GM23338 (cell line): ENCODE data around the gene RGS16. TPM values are rescaled to one million over a fixed set of nuclear protein-coding genes. Genes with fewer than 3 reads are reported as not detected.

Source experiments
- ATAC-seq: fragments of 200-7000 bp; cut with Tn5 transposase; 3 replicates; pipeline ENCODE4 v1.9.1; 2020
- DNase-seq: peaks from one replicate; pipeline ENCODE4 v3.0.0-alpha.2; 2015; ENCODE audit warnings: low spot score
- H2AFZ ChIP-seq: fragments of 200-600 bp; sonication (generic); 2 replicates; pipeline ENCODE4 v1.8.0; 2016; ENCODE audit warnings: antibody characterized with exemption, mild to moderate bottlenecking, moderate library complexity
- H3F3A ChIP-seq: fragments of 200-600 bp; sonication (generic); replicated peaks from 2 replicates; pipeline ENCODE4 v1.8.0; 2017; ENCODE audit warnings: antibody characterized with exemption, mixed run types, low read depth
- H3K27ac ChIP-seq: fragments of 200-600 bp; sonication (generic); 2 replicates; pipeline ENCODE4 v1.6.1; 2016; ENCODE audit warnings: low read depth
- H3K27me3 ChIP-seq: fragments of 200-600 bp; sonication (generic); 2 replicates; pipeline ENCODE4 v1.8.0; 2016; ENCODE audit warnings: mild to moderate bottlenecking, mixed run types, moderate library complexity; ENCODE audit not compliant: insufficient read depth
- H3K36me3 ChIP-seq: fragments of 200-600 bp; sonication (generic); 2 replicates; pipeline ENCODE4 v1.8.0; 2016; ENCODE audit warnings: mild to moderate bottlenecking; ENCODE audit not compliant: insufficient read depth
- H3K4me1 ChIP-seq: fragments of 200-600 bp; sonication (generic); 2 replicates; pipeline ENCODE4 v1.8.0; 2016; ENCODE audit warnings: mild to moderate bottlenecking, moderate library complexity; ENCODE audit not compliant: insufficient read depth
- H3K4me2 ChIP-seq: fragments of 200-600 bp; sonication (generic); 2 replicates; pipeline ENCODE4 v1.7.1; 2017; ENCODE audit warnings: mixed run types
- H3K4me3 ChIP-seq: fragments of 200-600 bp; sonication (generic); 2 replicates; pipeline ENCODE4 v1.6.1; 2016; ENCODE audit warnings: mixed run types
- H3K79me2 ChIP-seq: fragments of 200-600 bp; sonication (generic); replicated peaks from 2 replicates; pipeline ENCODE4 v1.8.0; 2017; ENCODE audit warnings: mild to moderate bottlenecking; ENCODE audit not compliant: insufficient read depth
- H3K9me2 ChIP-seq: fragments of 200-600 bp; sonication (generic); 2 replicates; pipeline ENCODE4 v1.8.0; 2017; ENCODE audit not compliant: insufficient read depth
- H4K20me1 ChIP-seq: fragments of 200-600 bp; sonication (generic); replicated peaks from 2 replicates; pipeline ENCODE4 v1.8.0; 2017; ENCODE audit warnings: mild to moderate bottlenecking; ENCODE audit not compliant: insufficient read depth
- H3K27ac Mint-ChIP-seq: 2 replicates; pipeline ENCODE4 v1.8.0; 2020; ENCODE audit warnings: inconsistent platforms, mild to moderate bottlenecking, moderate library complexity, mixed read lengths
- H3K27me3 Mint-ChIP-seq: 3 replicates; pipeline ENCODE4 v1.8.0; 2022; ENCODE audit warnings: low read depth, mild to moderate bottlenecking, moderate library complexity, mixed read lengths, inconsistent platforms; ENCODE audit not compliant: insufficient read depth, poor library complexity
- H3K36me3 Mint-ChIP-seq: 3 replicates; pipeline ENCODE4 v1.8.0; 2021; ENCODE audit warnings: low read depth, mild to moderate bottlenecking, inconsistent platforms, moderate library complexity, mixed read lengths
- H3K4me1 Mint-ChIP-seq: 3 replicates; pipeline ENCODE4 v1.8.0; 2020; ENCODE audit warnings: mild to moderate bottlenecking, inconsistent platforms, mixed read lengths
- H3K4me3 Mint-ChIP-seq: 3 replicates; pipeline ENCODE4 v1.8.0; 2021; ENCODE audit warnings: moderate library complexity, mild to moderate bottlenecking, inconsistent platforms, mixed read lengths
- H3K9me3 Mint-ChIP-seq: 3 replicates; pipeline ENCODE4 v1.8.0; 2020; ENCODE audit warnings: moderate library complexity, mild to moderate bottlenecking, inconsistent platforms, mixed read lengths
- CREB1 ChIP-seq: fragments of 250-450 bp; sonication (Bioruptor Pico); IDR thresholded peaks from 2 replicates; pipeline ENCODE4 v1.5.0; 2020; ENCODE audit warnings: low read depth, mild to moderate bottlenecking, moderate library complexity
- EZH2 ChIP-seq: fragments of 200-600 bp; sonication (generic); IDR thresholded peaks from one replicate; pipeline ENCODE4 v1.8.0; 2017; ENCODE audit warnings: antibody characterized with exemption, mild to moderate bottlenecking, low read depth; ENCODE audit not compliant: unreplicated experiment
- EZH2phosphoT487 ChIP-seq: fragments of 200-600 bp; sonication (generic); IDR thresholded peaks from one replicate; pipeline ENCODE4 v1.8.1; 2018; ENCODE audit warnings: antibody characterized with exemption; ENCODE audit not compliant: unreplicated experiment
- JUNB ChIP-seq: IDR thresholded peaks from one replicate; pipeline ENCODE4 v1.6.1; 2016; ENCODE audit warnings: antibody characterized with exemption; ENCODE audit not compliant: unreplicated experiment
- NANOG ChIP-seq: IDR thresholded peaks from 2 replicates; pipeline ENCODE4 v1.6.1; 2016; ENCODE audit warnings: antibody characterized with exemption, borderline replicate concordance
- POLR2AphosphoS5 ChIP-seq: IDR thresholded peaks from 2 replicates; pipeline ENCODE4 v1.6.1; 2016; ENCODE audit warnings: antibody characterized with exemption, low read depth
- REST ChIP-seq: IDR thresholded peaks from one replicate; pipeline ENCODE4 v1.6.1; 2018; ENCODE audit warnings: antibody characterized with exemption; ENCODE audit not compliant: unreplicated experiment
- STAT1 ChIP-seq: IDR thresholded peaks from one replicate; pipeline ENCODE4 v1.6.1; 2016; ENCODE audit warnings: antibody characterized with exemption; ENCODE audit not compliant: unreplicated experiment
- ZNF114 ChIP-seq: fragments of 250-450 bp; sonication (Bioruptor Pico); IDR thresholded peaks from 2 replicates; pipeline ENCODE4 v1.5.0; 2020; ENCODE audit warnings: mild to moderate bottlenecking, moderate library complexity
- ZNF331 ChIP-seq: fragments of 250-450 bp; sonication (Bioruptor Pico); IDR thresholded peaks from 2 replicates; pipeline ENCODE4 v1.5.0; 2020; ENCODE audit warnings: low read depth, mild to moderate bottlenecking, moderate library complexity
- polyA plus RNA-seq: library from polyadenylated mRNA; unstranded; fragments of >200 nt; fragmentation: Nextera tagmentation; extraction: Ambion mirVana; gene quantifications from 2 replicates; pipeline ENCODE4 v1.2.1, GENCODE V29; 2016
- total RNA-seq: library from RNA; depleted of rRNA; stranded (reverse); fragments of >200 nt; shearing (Covaris generic); gene quantifications from 2 replicates; pipeline ENCODE4 v1.2.3, GENCODE V29; 2014
- TF ChIP-seq, protein P1 (sequence below): fragments of 250-450 bp; sonication (Bioruptor Pico); IDR thresholded peaks from 2 replicates; pipeline ENCODE4 v1.5.0; 2020; ENCODE audit warnings: mild to moderate bottlenecking, moderate library complexity
- TF ChIP-seq, protein P2 (sequence below): IDR thresholded peaks from 2 replicates; pipeline ENCODE4 v1.6.1; 2016; ENCODE audit warnings: antibody characterized with exemption
- TF ChIP-seq, protein P3 (sequence below), 2 experiments: fragments of 200-600 bp in 1 of 2; sonication (generic) in 1 of 2; conservative IDR thresholded peaks; 2 replicates each; pipeline versions ENCODE4 v1.5.1 to v1.6.1; 2016 to 2017; ENCODE audit warnings: antibody characterized with exemption in 2 of 2, low read depth in 2 of 2, mild to moderate bottlenecking in 2 of 2, moderate library complexity in 1 of 2

The RGS16 gene
- total and polyA plus RNA-seq, 2 experiments from 2014 or later, result 15.4 to 31.6 TPM

DNA sequence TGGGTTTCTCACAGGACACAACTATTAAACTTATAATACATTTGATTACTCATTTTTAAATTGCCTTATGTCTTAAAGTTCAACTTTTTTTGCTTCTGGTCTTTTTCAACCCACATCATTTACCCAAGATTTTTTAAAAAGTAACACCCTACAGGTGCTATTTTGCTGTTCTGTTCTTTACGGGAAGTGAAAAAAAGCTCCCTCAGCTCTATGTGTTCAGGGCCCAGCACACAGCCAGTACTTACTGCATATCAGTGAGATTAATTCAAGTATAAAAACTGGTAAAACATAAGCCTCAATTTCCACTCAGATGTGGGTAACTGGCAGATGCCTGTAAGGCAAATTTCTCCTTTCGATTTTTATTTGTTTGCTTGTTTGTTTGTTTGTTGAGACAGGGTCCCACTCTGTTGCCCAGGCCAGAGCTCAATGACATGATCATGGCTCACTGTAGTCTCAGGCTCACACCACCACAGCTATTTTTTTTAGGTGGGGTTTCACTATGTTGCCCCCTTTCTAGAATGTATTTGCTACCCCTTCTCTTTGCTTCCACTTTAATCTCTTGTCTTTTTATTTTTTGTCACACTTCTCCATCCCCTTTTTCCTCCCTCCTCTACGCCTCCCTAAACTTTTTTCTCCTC lies 35.4 kb downstream of the RGS16 start:
- H3K27ac Mint-ChIP-seq, result no peak overlapping the region
- no peaks in the 10 kb centered on the region for H3K27me3 ChIP-seq
- H3K4me2 ChIP-seq, result no peak overlapping the region
- H3K4me3 ChIP-seq, result no peak overlapping the region
- H3K4me3 Mint-ChIP-seq, result no peak overlapping the region
- H3K27me3 Mint-ChIP-seq, result no peaks in the 10 kb centered on the region
- no peaks in the 10 kb centered on the region for H4K20me1 ChIP-seq
- no peaks in the 10 kb centered on the region for H3K4me1 ChIP-seq
- H3F3A ChIP-seq, result no peaks in the 10 kb centered on the region
- no peak overlapping the region for H3K27ac ChIP-seq
- DNase-seq (no peak), ATAC-seq (no peak)
- TF ChIP-seq, protein P1, sequence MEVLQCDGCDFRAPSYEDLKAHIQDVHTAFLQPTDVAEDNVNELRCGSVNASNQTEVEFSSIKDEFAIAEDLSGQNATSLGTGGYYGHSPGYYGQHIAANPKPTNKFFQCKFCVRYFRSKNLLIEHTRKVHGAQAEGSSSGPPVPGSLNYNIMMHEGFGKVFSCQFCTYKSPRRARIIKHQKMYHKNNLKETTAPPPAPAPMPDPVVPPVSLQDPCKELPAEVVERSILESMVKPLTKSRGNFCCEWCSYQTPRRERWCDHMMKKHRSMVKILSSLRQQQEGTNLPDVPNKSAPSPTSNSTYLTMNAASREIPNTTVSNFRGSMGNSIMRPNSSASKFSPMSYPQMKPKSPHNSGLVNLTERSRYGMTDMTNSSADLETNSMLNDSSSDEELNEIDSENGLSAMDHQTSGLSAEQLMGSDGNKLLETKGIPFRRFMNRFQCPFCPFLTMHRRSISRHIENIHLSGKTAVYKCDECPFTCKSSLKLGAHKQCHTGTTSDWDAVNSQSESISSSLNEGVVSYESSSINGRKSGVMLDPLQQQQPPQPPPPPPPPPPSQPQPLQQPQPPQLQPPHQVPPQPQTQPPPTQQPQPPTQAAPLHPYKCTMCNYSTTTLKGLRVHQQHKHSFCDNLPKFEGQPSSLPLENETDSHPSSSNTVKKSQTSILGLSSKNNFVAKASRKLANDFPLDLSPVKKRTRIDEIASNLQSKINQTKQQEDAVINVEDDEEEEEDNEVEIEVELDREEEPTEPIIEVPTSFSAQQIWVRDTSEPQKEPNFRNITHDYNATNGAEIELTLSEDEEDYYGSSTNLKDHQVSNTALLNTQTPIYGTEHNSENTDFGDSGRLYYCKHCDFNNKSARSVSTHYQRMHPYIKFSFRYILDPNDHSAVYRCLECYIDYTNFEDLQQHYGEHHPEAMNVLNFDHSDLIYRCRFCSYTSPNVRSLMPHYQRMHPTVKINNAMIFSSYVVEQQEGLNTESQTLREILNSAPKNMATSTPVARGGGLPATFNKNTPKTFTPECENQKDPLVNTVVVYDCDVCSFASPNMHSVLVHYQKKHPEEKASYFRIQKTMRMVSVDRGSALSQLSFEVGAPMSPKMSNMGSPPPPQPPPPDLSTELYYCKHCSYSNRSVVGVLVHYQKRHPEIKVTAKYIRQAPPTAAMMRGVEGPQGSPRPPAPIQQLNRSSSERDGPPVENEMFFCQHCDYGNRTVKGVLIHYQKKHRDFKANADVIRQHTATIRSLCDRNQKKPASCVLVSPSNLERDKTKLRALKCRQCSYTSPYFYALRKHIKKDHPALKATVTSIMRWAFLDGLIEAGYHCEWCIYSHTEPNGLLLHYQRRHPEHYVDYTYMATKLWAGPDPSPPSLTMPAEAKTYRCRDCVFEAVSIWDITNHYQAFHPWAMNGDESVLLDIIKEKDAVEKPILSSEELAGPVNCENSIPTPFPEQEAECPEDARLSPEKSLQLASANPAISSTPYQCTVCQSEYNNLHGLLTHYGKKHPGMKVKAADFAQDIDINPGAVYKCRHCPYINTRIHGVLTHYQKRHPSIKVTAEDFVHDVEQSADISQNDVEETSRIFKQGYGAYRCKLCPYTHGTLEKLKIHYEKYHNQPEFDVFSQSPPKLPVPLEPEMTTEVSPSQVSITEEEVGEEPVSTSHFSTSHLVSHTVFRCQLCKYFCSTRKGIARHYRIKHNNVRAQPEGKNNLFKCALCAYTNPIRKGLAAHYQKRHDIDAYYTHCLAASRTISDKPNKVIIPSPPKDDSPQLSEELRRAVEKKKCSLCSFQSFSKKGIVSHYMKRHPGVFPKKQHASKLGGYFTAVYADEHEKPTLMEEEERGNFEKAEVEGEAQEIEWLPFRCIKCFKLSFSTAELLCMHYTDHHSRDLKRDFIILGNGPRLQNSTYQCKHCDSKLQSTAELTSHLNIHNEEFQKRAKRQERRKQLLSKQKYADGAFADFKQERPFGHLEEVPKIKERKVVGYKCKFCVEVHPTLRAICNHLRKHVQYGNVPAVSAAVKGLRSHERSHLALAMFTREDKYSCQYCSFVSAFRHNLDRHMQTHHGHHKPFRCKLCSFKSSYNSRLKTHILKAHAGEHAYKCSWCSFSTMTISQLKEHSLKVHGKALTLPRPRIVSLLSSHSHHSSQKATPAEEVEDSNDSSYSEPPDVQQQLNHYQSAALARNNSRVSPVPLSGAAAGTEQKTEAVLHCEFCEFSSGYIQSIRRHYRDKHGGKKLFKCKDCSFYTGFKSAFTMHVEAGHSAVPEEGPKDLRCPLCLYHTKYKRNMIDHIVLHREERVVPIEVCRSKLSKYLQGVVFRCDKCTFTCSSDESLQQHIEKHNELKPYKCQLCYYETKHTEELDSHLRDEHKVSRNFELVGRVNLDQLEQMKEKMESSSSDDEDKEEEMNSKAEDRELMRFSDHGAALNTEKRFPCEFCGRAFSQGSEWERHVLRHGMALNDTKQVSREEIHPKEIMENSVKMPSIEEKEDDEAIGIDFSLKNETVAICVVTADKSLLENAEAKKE (CRISPR knock-in tag), result no peak
- no peak for TF ChIP-seq JUNB
- no peak for TF ChIP-seq STAT1
- TF ChIP-seq, protein P2, sequence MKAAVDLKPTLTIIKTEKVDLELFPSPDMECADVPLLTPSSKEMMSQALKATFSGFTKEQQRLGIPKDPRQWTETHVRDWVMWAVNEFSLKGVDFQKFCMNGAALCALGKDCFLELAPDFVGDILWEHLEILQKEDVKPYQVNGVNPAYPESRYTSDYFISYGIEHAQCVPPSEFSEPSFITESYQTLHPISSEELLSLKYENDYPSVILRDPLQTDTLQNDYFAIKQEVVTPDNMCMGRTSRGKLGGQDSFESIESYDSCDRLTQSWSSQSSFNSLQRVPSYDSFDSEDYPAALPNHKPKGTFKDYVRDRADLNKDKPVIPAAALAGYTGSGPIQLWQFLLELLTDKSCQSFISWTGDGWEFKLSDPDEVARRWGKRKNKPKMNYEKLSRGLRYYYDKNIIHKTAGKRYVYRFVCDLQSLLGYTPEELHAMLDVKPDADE, result no peak
- TF ChIP-seq CREB1 (CRISPR knock-in tag), result no peak
- no peak for TF ChIP-seq REST
- TF ChIP-seq EZH2, result no peak
- TF ChIP-seq, protein P3, sequence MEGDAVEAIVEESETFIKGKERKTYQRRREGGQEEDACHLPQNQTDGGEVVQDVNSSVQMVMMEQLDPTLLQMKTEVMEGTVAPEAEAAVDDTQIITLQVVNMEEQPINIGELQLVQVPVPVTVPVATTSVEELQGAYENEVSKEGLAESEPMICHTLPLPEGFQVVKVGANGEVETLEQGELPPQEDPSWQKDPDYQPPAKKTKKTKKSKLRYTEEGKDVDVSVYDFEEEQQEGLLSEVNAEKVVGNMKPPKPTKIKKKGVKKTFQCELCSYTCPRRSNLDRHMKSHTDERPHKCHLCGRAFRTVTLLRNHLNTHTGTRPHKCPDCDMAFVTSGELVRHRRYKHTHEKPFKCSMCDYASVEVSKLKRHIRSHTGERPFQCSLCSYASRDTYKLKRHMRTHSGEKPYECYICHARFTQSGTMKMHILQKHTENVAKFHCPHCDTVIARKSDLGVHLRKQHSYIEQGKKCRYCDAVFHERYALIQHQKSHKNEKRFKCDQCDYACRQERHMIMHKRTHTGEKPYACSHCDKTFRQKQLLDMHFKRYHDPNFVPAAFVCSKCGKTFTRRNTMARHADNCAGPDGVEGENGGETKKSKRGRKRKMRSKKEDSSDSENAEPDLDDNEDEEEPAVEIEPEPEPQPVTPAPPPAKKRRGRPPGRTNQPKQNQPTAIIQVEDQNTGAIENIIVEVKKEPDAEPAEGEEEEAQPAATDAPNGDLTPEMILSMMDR (conservative IDR thresholded peaks at IDR 0.05; ENCODE audit: low read depth in 2 of 2), result no peak
- TF ChIP-seq EZH2phosphoT487, result no peak
- TF ChIP-seq POLR2AphosphoS5, result no peak
- TF ChIP-seq ZNF114 (CRISPR knock-in tag), result no peak
- no peak for TF ChIP-seq NANOG
- no peak for TF ChIP-seq ZNF331 (CRISPR knock-in tag)
- H3K36me3 Mint-ChIP-seq, result no peaks in the 10 kb centered on the region
- H3K4me1 Mint-ChIP-seq, result no peaks in the 10 kb centered on the region; the same call in 2 of the 3 replicates
- H3K79me2 ChIP-seq, result no peaks in the 10 kb centered on the region
- H3K9me3 Mint-ChIP-seq, result no peaks in the 10 kb centered on the region; the same call in 2 of the 3 replicates
- no peaks in the 10 kb centered on the region for H3K36me3 ChIP-seq
- no peak overlapping the region for H2AFZ ChIP-seq
- H3K9me2 ChIP-seq, result 0 out of 2 replicates have a peak, but pooled peaks cover 3% of the 10 kb centered on the region
